Astrocyte (in vitro differentiated cells and primary cell): ENCODE measurements around the gene DDX18. TPM values are rescaled to one million over a fixed set of nuclear protein-coding genes. Genes with fewer than 3 reads are reported as not detected.
A peak's percentile ranks its signal among the peaks of the same experiment; 100 is the strongest.
"Not testable (repeated sequence)": the region's sequence is repeated elsewhere in the genome, so short reads cannot be mapped to it uniquely, and the experiment has no call there.

Experiments
- DNase-seq: peaks from one replicate; pipeline ENCODE4 v3.0.0-alpha.2; 2010; ENCODE audit warnings: low read depth
- FAIRE-seq: peaks from 2 replicates; lab custom pipeline; 2011; peaks lifted over from hg19 to GRCh38; lab: Jason Lieb, UNC
- H2AFZ ChIP-seq: 2 replicates; pipeline ENCODE4 v1.6.0; 2012; ENCODE audit warnings: low read depth, low read length, inconsistent platforms
- H3K27ac ChIP-seq: 2 replicates; pipeline ENCODE4 v1.5.1; 2011; ENCODE audit warnings: low read depth, low read length, inconsistent platforms
- H3K27me3 ChIP-seq: 2 replicates; pipeline ENCODE4 v1.6.0; 2011; ENCODE audit warnings: low read length, inconsistent platforms; ENCODE audit not compliant: insufficient read depth
- H3K36me3 ChIP-seq: 2 replicates; pipeline ENCODE4 v1.5.1; 2011; ENCODE audit warnings: low read length, inconsistent platforms; ENCODE audit not compliant: insufficient read depth
- H3K4me1 ChIP-seq: 2 replicates; pipeline ENCODE4 v1.5.1; 2011; ENCODE audit warnings: low read length, inconsistent platforms; ENCODE audit not compliant: insufficient read depth
- H3K4me2 ChIP-seq: 2 replicates; pipeline ENCODE4 v1.6.0; 2012; ENCODE audit warnings: low read length, inconsistent platforms
- H3K4me3 ChIP-seq: 2 replicates; pipeline ENCODE4 v1.5.1; 2011; ENCODE audit warnings: low read depth, mild to moderate bottlenecking, low read length, inconsistent platforms; ENCODE audit not compliant: insufficient read depth
- H3K79me2 ChIP-seq: 2 replicates; pipeline ENCODE4 v1.6.0; 2012; ENCODE audit warnings: mild to moderate bottlenecking, low read length, inconsistent platforms; ENCODE audit not compliant: insufficient read depth
- H3K9ac ChIP-seq: 2 replicates; pipeline ENCODE4 v1.6.0; 2012; ENCODE audit warnings: mild to moderate bottlenecking, low read length, inconsistent platforms
- H3K9me3 ChIP-seq: 2 replicates; pipeline ENCODE4 v1.5.1; 2012; ENCODE audit warnings: low read depth, mild to moderate bottlenecking, low read length, inconsistent platforms; ENCODE audit not compliant: insufficient read depth
- H4K20me1 ChIP-seq: 2 replicates; pipeline ENCODE4 v1.6.0; 2012; ENCODE audit warnings: low read length, inconsistent platforms; ENCODE audit not compliant: insufficient read depth
- H3K27ac Mint-ChIP-seq: one replicate; pipeline ENCODE4 v1.8.0; 2021; ENCODE audit warnings: mild to moderate bottlenecking, mixed read lengths; ENCODE audit not compliant: unreplicated experiment
- H3K27me3 Mint-ChIP-seq: one replicate; pipeline ENCODE4 v1.8.0; 2021; ENCODE audit warnings: low read depth, mixed read lengths; ENCODE audit not compliant: unreplicated experiment
- H3K36me3 Mint-ChIP-seq: one replicate; pipeline ENCODE4 v1.8.0; 2021; ENCODE audit warnings: low read depth, mixed read lengths; ENCODE audit not compliant: unreplicated experiment
- H3K4me1 Mint-ChIP-seq: one replicate; pipeline ENCODE4 v1.8.0; 2021; ENCODE audit warnings: low read depth, mixed read lengths; ENCODE audit not compliant: unreplicated experiment
- H3K4me3 Mint-ChIP-seq: one replicate; pipeline ENCODE4 v1.8.0; 2021; ENCODE audit warnings: mild to moderate bottlenecking, moderate library complexity, mixed read lengths; ENCODE audit not compliant: unreplicated experiment
- H3K9me3 Mint-ChIP-seq: one replicate; pipeline ENCODE4 v1.8.0; 2021; ENCODE audit warnings: mild to moderate bottlenecking, mixed read lengths; ENCODE audit not compliant: unreplicated experiment
- CTCF ChIP-seq: IDR thresholded peaks from 2 replicates; pipeline ENCODE4 v1.5.1; 2011; ENCODE audit warnings: low read depth, mild to moderate bottlenecking, inconsistent platforms, low read length, moderate library complexity; ENCODE audit not compliant: insufficient read depth
- EZH2 ChIP-seq: IDR thresholded peaks from 2 replicates; pipeline ENCODE4 v1.6.1; 2012; ENCODE audit warnings: mild to moderate bottlenecking, low read length, inconsistent platforms; ENCODE audit not compliant: insufficient read depth
- total RNA-seq: library from RNA; stranded (reverse); gene quantifications from 2 replicates; pipeline ENCODE4 v1.2.1, GENCODE V29; 2021

The DDX18 gene
- total RNA-seq, 1 donor from 2014 or later: 72.6 TPM

GRCh38 chr2:117789505-117789904, 25.0 kb upstream of the DDX18 start:
- no peak overlapping the region for H3K4me3 Mint-ChIP-seq
- peaks cover 2% of the 10 kb centered on the region for H3K4me1 Mint-ChIP-seq
- H3K9ac ChIP-seq: no peak overlapping the region
- peaks cover 2% of the 10 kb centered on the region for H3K9me3 Mint-ChIP-seq
- no peak overlapping the region for H3K27ac Mint-ChIP-seq
- H3K27me3 Mint-ChIP-seq: no peaks in the 10 kb centered on the region
- no peaks in the 10 kb centered on the region for H3K36me3 Mint-ChIP-seq
- no peak for TF ChIP-seq EZH2
- TF ChIP-seq CTCF: no peak
- no peaks in the 10 kb centered on the region for H3K9me3 ChIP-seq
- no peaks in the 10 kb centered on the region for H3K36me3 ChIP-seq
- H3K4me3 ChIP-seq: no peak overlapping the region
- DNase-seq: no peak
- no peak overlapping the region for H3K4me2 ChIP-seq
- no peaks in the 10 kb centered on the region for H3K79me2 ChIP-seq
- H2AFZ ChIP-seq: no peak overlapping the region
- no peak overlapping the region for H3K27ac ChIP-seq
- FAIRE-seq: no peak
- no peaks in the 10 kb centered on the region for H3K27me3 ChIP-seq
- no peaks in the 10 kb centered on the region for H4K20me1 ChIP-seq
- no peaks in the 10 kb centered on the region for H3K4me1 ChIP-seq

GRCh38 chr2:117794668-117795067, 19.8 kb upstream of the DDX18 start:
- Histone ChIP-seq H3K9me3 (no peaks in the 10 kb centered on the region), H3K4me2 (no peak overlapping the region), H3K27me3 (no peaks in the 10 kb centered on the region), H3K9ac (no peak overlapping the region), H3K36me3 (no peaks in the 10 kb centered on the region), H2AFZ (no peak overlapping the region), H4K20me1 (no peaks in the 10 kb centered on the region), H3K79me2 (no peaks in the 10 kb centered on the region), H3K4me3 (no peak overlapping the region), H3K4me1 (no peaks in the 10 kb centered on the region), H3K27ac (no peak overlapping the region)
- Mint-ChIP-seq H3K4me3 (no peak overlapping the region), H3K4me1 (peaks cover 7% of the 10 kb centered on the region), H3K27ac (no peak overlapping the region), H3K27me3 (no peaks in the 10 kb centered on the region), H3K36me3 (no peaks in the 10 kb centered on the region), H3K9me3 (peaks cover 2% of the 10 kb centered on the region)
- FAIRE-seq (no peak), DNase-seq (peak; percentile 5)
- no peak for TF ChIP-seq EZH2
- TF ChIP-seq CTCF: no peak

- Histone ChIP-seq H3K27ac (no peak overlapping the region), H3K4me1 (no peaks in the 10 kb centered on the region), H3K27me3 (no peaks in the 10 kb centered on the region), H3K9me3 (no peaks in the 10 kb centered on the region), H3K9ac (no peak overlapping the region), H3K79me2 (no peaks in the 10 kb centered on the region), H4K20me1 (no peaks in the 10 kb centered on the region), H2AFZ (no peak overlapping the region), H3K4me3 (no peak overlapping the region), H3K36me3 (no peaks in the 10 kb centered on the region), H3K4me2 (no peak overlapping the region)
- Mint-ChIP-seq H3K4me3 (peak overlapping the region; percentile 0), H3K36me3 (no peaks in the 10 kb centered on the region), H3K27me3 (no peaks in the 10 kb centered on the region), H3K9me3 (no peaks in the 10 kb centered on the region), H3K4me1 (peaks cover 8% of the 10 kb centered on the region), H3K27ac (peak overlapping the region; percentile 23)
- FAIRE-seq: no peak
- TF ChIP-seq CTCF: no peak
- no peak for TF ChIP-seq EZH2
- no peak for DNase-seq
Observed at GRCh38 chr2:117801826-117802225, 12.7 kb upstream of the DDX18 start.

GRCh38 chr2:117803644-117804325, 10.7 kb upstream of the DDX18 start:
- H3K4me1 Mint-ChIP-seq, H3K27me3 ChIP-seq, H3K36me3 ChIP-seq, FAIRE-seq, H4K20me1 ChIP-seq, H3K4me3 ChIP-seq, H3K9ac ChIP-seq, H2AFZ ChIP-seq, H3K79me2 ChIP-seq, H3K36me3 Mint-ChIP-seq, DNase-seq, H3K9me3 ChIP-seq, H3K27ac ChIP-seq, H3K9me3 Mint-ChIP-seq, H3K4me1 ChIP-seq, H3K27me3 Mint-ChIP-seq: not testable (repeated sequence)
- Mint-ChIP-seq H3K27ac (peak overlapping the region; percentile 58), H3K4me3 (peak overlapping the region; percentile 84)
- H3K4me2 ChIP-seq: peak overlapping the region; percentile 26
